Measurements from ENCODE around the gene MYO9B.
A peak's percentile ranks its signal among the peaks of the same experiment; 100 is the strongest.
"Not testable (repeated sequence)": the region's sequence is repeated elsewhere in the genome, so short reads cannot be mapped to it uniquely, and the experiment has no call there.

The MYO9B gene

DNA sequence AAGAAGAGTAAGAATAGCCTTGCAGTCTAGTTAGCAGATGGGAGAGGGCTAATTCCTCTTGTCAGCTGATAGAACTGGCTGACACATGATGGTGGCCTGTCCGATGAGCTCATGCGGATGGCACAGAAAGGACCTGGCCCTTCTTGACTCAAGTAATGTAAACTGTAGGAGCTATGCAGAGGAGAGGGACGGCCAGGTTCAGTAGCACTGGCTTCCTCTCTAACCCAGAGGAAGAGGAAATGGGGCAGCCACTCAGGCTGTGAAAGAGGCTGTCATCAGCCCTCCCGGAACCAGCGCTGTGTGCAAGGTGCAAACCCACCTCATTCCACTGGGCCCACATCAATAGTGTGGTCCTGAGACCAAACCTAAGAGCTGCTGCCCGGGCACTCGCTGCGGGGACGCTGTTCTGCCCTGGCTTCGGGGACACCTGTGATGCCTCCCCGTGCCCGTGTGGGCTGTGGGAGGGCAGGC is 108.8 kb downstream of the MYO9B start:
- intact Hi-C loops (cut with micrococcal nuclease): loop anchor here (10.0 kb wide), 1 partner anchor 110 kb away; the partner anchor contains the start of genes HAUS8 and MYO9B
- H3K9me3 Mint-ChIP-seq: no peaks in the 10 kb centered on the region
- H3K27me3 Mint-ChIP-seq: no peaks in the 10 kb centered on the region
- peak overlapping the region; percentile 77 for H3K27ac Mint-ChIP-seq
- H3K4me3 Mint-ChIP-seq: peak overlapping the region; percentile 62
- peaks cover 39% of the 10 kb centered on the region for H3K4me1 Mint-ChIP-seq (ENCODE audit: low read depth)
- H3K36me3 Mint-ChIP-seq (ENCODE audit: low read depth): peaks cover 92% of the 10 kb centered on the region

DNA sequence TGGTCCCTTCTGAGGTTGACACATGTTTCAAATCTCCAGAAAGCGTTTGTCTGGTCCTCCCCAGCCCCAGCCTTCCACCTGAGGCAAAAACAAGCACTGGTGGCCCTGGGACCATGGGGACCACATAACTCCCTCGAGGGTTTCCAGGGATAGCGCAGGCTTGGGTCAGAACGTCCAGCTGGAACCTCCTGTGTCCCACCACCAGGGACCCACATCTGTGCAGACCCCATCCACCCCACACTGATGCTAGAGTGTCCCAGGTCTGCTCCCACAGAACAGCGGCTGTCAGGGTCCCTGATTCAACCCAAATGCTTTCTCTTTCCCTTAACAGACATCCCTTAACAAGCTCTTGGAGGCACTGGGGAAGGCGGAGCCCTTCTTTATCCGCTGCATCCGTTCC is 110.0 kb downstream of the MYO9B start:
- H3K4me3 Mint-ChIP-seq: no peak overlapping the region
- no peaks in the 10 kb centered on the region for H3K9me3 Mint-ChIP-seq
- intact Hi-C loops (cut with micrococcal nuclease): loop anchor here (10.0 kb wide), 1 partner anchor 111 kb away; the partner anchor contains the start of genes HAUS8 and MYO9B
- H3K27ac Mint-ChIP-seq: no peak overlapping the region
- peaks cover 39% of the 10 kb centered on the region for H3K4me1 Mint-ChIP-seq (ENCODE audit: low read depth)
- H3K27me3 Mint-ChIP-seq: no peaks in the 10 kb centered on the region
- H3K36me3 Mint-ChIP-seq (ENCODE audit: low read depth): peaks cover 94% of the 10 kb centered on the region

DNA sequence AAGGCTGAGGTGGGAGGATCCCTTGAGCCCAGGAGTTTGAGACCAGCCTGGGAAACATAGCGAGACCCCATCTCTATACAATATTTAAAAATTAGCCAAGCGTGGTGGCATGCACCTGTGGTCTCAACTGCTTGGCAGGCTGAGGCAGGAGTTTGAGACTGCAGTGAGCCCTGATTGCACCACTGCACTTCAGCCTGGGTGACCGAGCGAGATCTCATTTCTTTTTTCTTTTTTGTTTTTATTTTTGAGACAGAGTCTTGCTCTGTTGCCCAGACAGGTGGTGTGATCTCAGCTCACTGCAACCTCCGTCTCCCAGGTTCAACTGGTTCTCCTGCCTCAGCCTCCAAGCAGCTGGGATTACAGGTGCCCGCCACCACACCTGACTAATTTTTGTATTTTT is 116.2 kb downstream of the MYO9B start:
- H3K27me3 Mint-ChIP-seq; H3K27ac Mint-ChIP-seq; H3K4me3 Mint-ChIP-seq; H3K9me3 Mint-ChIP-seq; intact Hi-C loops (cut with micrococcal nuclease); H3K4me1 Mint-ChIP-seq (ENCODE audit: low read depth): not testable (repeated sequence)
- peaks cover 100% of the 10 kb centered on the region for H3K36me3 Mint-ChIP-seq (ENCODE audit: low read depth)

DNA sequence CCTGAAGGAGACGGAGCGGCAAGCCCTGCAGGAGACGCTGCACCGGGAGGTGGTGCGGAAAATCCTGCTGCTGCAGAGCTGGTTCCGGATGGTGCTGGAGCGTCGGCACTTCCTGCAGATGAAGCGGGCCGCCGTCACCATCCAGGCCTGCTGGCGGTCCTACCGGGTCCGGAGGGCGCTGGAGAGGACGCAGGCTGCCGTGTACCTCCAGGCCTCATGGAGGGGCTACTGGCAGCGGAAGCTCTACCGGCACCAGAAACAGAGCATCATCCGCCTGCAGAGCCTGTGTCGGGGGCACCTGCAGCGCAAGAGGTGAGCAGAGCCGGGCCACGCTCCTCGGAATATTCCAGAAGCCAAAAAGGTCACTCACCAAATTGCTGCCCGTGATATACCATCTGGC is 117.2 kb downstream of the MYO9B start:
- intact Hi-C loops (cut with micrococcal nuclease): no loop called here
- Mint-ChIP-seq H3K27me3 (no peaks in the 10 kb centered on the region), H3K4me1 (ENCODE audit: low read depth) (peaks cover 7% of the 10 kb centered on the region), H3K36me3 (ENCODE audit: low read depth) (peaks cover 100% of the 10 kb centered on the region), H3K27ac (no peak overlapping the region), H3K9me3 (no peaks in the 10 kb centered on the region), H3K4me3 (no peak overlapping the region)

DNA sequence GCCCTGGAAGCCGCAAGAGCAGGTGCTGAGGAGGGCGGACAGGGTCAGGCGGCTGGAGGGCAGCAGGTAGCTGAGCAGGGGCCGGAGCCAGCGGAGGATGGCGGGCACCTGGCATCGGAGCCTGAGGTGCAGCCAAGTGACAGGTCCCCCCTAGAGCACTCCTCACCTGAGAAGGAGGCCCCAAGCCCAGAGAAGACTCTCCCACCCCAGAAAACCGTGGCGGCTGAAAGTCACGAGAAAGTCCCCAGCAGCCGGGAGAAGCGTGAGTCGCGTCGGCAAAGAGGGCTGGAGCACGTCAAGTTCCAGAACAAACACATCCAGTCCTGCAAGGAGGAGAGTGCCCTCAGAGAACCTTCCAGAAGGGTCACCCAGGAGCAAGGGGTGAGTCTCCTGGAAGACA is 119.0 kb downstream of the MYO9B start:
- Mint-ChIP-seq H3K4me1 (ENCODE audit: low read depth) (peaks cover 7% of the 10 kb centered on the region), H3K9me3 (no peaks in the 10 kb centered on the region), H3K4me3 (no peak overlapping the region), H3K27ac (no peak overlapping the region), H3K27me3 (no peaks in the 10 kb centered on the region), H3K36me3 (ENCODE audit: low read depth) (peaks cover 100% of the 10 kb centered on the region)
- intact Hi-C loops (cut with micrococcal nuclease): no loop called here

DNA sequence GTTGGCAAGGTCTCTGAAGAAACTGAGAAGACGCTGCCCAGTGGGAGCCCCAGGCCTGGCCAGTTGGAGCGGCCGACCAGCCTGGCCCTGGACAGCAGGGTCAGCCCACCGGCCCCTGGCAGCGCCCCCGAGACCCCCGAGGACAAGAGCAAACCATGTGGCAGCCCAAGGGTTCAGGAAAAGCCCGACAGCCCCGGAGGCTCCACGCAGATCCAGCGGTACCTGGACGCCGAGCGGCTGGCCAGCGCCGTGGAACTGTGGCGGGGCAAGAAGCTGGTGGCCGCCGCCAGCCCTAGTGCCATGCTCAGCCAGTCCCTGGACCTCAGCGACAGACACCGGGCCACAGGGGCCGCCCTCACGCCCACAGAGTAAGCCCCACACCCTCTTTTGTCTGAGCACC is 119.5 kb downstream of the MYO9B start:
- H3K27me3 Mint-ChIP-seq: no peaks in the 10 kb centered on the region
- peaks cover 100% of the 10 kb centered on the region for H3K36me3 Mint-ChIP-seq (ENCODE audit: low read depth)

DNA sequence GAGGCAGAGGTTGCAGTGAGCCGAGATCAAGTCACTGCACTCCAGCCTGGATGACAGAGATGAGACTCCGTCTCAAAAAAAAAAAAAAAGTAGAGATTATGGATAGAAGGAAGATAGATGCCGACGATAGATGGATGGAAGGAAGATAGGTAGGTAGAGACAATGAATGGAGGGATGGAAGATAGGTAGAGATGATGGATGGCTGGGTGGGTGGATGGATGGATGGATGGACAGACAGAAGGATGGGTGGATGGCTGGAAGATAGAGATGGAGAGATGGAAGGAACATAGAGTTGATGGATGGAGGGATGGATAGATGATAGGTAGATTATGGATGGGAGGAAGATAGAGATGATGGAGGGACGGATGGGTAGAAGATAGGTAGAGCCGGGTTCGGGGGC is 121.0 kb downstream of the MYO9B start:
- Mint-ChIP-seq H3K27ac (no peak overlapping the region), H3K36me3 (ENCODE audit: low read depth) (peaks cover 100% of the 10 kb centered on the region), H3K4me1 (ENCODE audit: low read depth) (peaks cover 7% of the 10 kb centered on the region), H3K9me3 (no peaks in the 10 kb centered on the region), H3K27me3 (no peaks in the 10 kb centered on the region), H3K4me3 (no peak overlapping the region)
- intact Hi-C loops (cut with micrococcal nuclease): no loop called here

More for the DNA sequence above, 119.5 kb downstream of the MYO9B start:
- H3K9me3 Mint-ChIP-seq: no peaks in the 10 kb centered on the region
- H3K4me3 Mint-ChIP-seq: no peak overlapping the region
- H3K4me1 Mint-ChIP-seq (ENCODE audit: low read depth): peaks cover 7% of the 10 kb centered on the region
- H3K27ac Mint-ChIP-seq: no peak overlapping the region
- intact Hi-C loops (cut with micrococcal nuclease): no loop called here

DNA sequence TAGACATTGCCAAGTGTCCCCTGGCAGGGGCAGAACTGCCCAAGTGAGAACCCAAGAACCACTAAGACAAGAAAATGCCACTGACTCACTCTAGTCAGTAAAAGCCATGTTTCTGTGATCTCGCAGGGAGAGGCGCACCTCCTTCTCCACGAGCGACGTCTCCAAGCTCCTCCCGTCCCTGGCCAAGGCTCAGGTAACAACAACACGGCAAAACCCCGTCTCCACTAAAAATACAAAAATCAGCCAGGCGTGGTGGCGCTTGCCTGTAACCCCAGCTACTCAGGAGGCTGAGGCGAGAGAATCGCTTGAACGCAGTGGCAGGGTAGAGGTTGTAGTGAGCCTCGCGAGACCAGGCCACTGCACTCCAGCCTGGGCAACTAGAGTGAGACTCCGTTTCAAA is 122.1 kb downstream of the MYO9B start:
- intact Hi-C loops (cut with micrococcal nuclease): no loop called here
- Mint-ChIP-seq H3K27ac (no peak overlapping the region), H3K36me3 (ENCODE audit: low read depth) (peaks cover 100% of the 10 kb centered on the region), H3K27me3 (no peaks in the 10 kb centered on the region), H3K4me3 (no peak overlapping the region), H3K9me3 (no peaks in the 10 kb centered on the region), H3K4me1 (ENCODE audit: low read depth) (peaks cover 7% of the 10 kb centered on the region)

DNA sequence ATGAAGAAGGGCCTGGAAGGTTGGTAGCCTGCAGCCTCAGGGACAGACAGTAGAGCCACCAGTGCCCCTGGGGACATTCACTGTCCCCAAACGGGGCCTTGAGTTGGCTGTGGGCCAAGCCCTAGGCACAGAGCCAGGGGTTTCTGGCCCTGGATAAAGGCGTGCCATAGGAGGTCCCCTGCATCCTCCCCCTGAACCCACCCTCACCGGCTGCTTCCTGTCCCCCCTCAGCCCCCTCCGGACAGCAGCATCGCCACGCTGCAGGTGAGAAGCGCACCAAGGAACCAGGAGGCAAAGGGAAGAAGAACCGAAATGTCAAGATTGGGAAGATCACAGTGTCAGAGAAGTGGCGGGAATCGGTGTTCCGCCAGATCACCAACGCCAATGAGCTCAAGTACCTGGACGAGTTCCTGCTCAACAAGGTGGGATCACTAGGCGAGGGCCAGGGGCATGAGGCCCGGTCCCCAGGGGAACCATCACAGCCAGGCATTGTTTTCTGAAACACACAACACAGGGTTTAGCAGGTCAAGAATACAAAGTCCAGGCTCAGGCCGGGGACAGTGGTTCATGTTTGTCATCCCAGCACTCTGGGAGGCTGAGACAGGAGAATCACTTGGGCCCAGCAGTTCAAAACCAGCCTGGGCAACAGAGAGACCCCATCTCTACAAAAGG is 125.0 kb downstream of the MYO9B start:
- no peaks in the 10 kb centered on the region for H3K9me3 Mint-ChIP-seq
- H3K27ac Mint-ChIP-seq: no peak overlapping the region
- H3K27me3 Mint-ChIP-seq: no peaks in the 10 kb centered on the region
- peaks cover 7% of the 10 kb centered on the region for H3K4me1 Mint-ChIP-seq (ENCODE audit: low read depth)
- peaks cover 100% of the 10 kb centered on the region for H3K36me3 Mint-ChIP-seq (ENCODE audit: low read depth)
- H3K4me3 Mint-ChIP-seq: no peak overlapping the region
- intact Hi-C loops (cut with micrococcal nuclease): no loop called here

DNA sequence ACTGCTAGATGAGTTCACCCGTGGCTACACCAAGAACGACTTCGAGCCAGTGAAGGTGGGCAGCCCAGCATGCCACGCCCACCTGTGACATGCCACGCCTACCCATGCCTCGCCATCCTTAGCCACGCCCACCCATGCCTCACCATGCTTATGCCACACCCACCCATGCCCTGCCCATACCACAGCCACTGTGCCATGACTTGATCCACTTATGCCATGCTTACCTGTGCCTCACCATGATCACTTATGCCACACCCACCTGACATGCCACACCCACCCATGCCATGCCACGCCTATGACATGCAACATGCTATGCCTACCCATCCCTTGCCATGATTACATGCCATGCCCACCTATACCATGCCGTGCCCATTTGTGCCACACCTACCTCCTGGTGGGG is 126.7 kb downstream of the MYO9B start:
- Mint-ChIP-seq H3K36me3 (ENCODE audit: low read depth) (peaks cover 100% of the 10 kb centered on the region), H3K27me3 (no peaks in the 10 kb centered on the region), H3K9me3 (no peaks in the 10 kb centered on the region), H3K4me1 (ENCODE audit: low read depth) (no peaks in the 10 kb centered on the region), H3K4me3 (no peak overlapping the region), H3K27ac (no peak overlapping the region)
- intact Hi-C loops (cut with micrococcal nuclease): no loop called here

DNA sequence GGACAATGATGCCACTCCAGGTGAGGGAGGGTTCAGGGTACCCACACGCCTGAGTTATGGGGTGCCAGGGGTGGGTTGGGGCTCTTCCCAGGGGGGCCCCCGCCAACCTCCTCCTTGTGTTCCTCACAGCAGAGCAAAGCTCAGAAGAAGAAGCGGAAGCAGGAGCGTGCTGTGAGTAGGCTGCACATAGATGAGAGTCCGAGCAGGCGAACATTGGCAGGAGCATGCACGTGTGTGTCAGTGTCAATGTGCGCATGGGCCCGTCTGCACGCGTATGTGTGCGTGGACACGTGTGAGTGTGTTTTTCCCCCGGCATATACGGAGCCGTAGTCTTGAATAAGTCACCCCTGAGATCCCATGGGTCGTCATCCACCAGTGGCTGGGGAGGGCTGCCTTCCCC is 127.1 kb downstream of the MYO9B start:
- peaks cover 100% of the 10 kb centered on the region for H3K36me3 Mint-ChIP-seq (ENCODE audit: low read depth)

DNA sequence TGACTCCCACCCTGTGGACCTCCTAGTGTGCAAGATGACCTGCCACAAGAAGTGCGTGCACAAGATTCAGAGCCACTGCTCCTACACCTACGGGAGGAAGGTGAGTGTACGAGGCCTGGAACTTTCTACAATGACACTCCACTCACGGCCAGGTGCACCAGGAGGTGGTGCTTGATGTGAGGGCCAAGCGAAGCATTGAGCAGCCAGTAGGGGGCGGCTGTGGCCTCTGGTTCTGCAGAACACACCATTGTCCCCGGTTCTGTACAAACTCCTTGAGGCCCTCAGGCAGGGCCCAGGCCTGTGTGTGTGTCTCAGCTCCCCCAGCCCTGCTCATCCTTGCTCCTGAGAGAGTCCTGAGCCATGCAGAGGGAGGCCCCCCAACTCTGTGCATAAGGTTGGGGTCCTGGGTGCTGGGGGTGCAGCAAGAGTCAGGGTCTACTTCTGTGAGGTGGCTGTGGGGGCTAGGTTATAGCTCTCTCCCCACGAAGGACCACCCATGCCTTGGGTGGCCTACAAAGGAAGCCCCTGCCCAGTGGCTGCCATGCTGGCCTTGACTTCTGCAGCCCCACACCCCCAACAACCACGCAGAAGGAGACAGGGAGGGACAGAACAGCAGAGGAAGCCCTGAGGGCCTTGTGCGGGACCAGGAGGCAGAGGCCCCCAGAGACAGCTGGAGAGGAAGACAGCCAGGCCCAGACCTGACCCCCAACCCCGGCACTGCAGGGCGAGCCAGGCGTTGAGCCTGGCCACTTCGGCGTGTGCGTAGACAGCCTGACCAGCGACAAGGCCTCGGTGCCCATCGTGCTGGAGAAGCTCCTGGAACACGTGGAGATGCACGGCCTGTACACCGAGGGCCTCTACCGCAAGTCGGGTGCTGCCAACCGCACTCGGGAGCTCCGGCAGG is 129.9 kb downstream of the MYO9B start:
- no peaks in the 10 kb centered on the region for H3K9me3 Mint-ChIP-seq
- peaks cover 14% of the 10 kb centered on the region for H3K4me1 Mint-ChIP-seq (ENCODE audit: low read depth)
- peaks cover 99% of the 10 kb centered on the region for H3K36me3 Mint-ChIP-seq (ENCODE audit: low read depth)
- no peak overlapping the region for H3K27ac Mint-ChIP-seq
- H3K27me3 Mint-ChIP-seq: no peaks in the 10 kb centered on the region
- intact Hi-C loops (cut with micrococcal nuclease): loop anchor here (5.0 kb wide), 1 partner anchor 77 kb away; the partner anchor contains the start of gene ANKLE1
- H3K4me3 Mint-ChIP-seq: no peak overlapping the region

More for the DNA sequence above, 127.1 kb downstream of the MYO9B start:
- no peak overlapping the region for H3K4me3 Mint-ChIP-seq
- intact Hi-C loops (cut with micrococcal nuclease): no loop called here
- H3K27ac Mint-ChIP-seq: no peak overlapping the region
- no peaks in the 10 kb centered on the region for H3K27me3 Mint-ChIP-seq
- H3K9me3 Mint-ChIP-seq: no peaks in the 10 kb centered on the region
- no peaks in the 10 kb centered on the region for H3K4me1 Mint-ChIP-seq (ENCODE audit: low read depth)

DNA sequence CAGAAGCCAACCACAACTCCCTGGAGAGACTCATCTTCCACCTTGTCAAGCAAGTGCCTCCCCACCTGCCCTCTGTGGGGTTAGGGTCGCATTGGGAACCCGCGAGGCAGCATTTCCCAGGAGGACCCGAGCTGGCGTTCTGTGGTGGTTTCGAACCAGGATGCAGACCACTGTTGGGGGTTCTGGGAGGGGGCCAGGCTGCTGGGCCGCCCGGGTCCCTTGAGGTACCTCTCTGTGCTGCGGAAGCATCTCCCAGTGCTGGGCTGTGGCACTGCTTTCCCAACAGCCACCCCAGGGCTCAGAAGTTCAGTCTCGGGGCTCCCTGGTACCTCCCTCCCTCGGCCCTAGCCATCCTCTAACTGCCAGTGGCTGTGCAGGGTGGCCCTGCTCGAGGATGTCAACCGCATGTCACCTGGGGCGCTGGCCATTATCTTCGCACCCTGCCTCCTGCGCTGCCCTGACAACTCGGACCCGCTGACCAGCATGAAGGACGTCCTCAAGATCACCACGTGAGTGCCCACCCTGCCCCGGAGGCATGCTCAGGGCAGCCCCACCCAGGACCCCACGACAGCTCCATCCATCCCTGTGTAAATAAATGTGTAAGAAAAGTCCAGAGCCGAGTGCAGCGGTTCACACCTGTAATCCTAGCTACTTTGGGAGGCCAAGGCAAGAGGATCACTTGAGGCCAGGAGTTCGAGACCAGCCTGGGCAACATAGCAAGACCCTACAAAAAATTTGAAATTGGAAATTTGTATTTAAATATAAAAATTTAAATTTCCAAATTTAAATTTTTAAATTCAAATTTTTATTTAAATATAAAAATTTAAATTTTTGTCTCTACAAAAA is 131.4 kb downstream of the MYO9B start:
- Mint-ChIP-seq H3K4me3 (no peak overlapping the region), H3K27me3 (no peaks in the 10 kb centered on the region), H3K4me1 (ENCODE audit: low read depth) (peaks cover 14% of the 10 kb centered on the region), H3K36me3 (ENCODE audit: low read depth) (peaks cover 99% of the 10 kb centered on the region), H3K27ac (no peak overlapping the region), H3K9me3 (no peaks in the 10 kb centered on the region)
- intact Hi-C loops (cut with micrococcal nuclease): loop anchor here (5.0 kb wide), 1 partner anchor 75 kb away; the partner anchor contains the start of gene ANKLE1
